Endodermal cell (in vitro differentiated cells): Measurements from ENCODE around the gene LAMA2. TPM values are rescaled to one million over a fixed set of nuclear protein-coding genes. Genes with fewer than 3 reads are reported as not detected.
A peak's percentile ranks its signal among the peaks of the same experiment; 100 is the strongest.

ENCODE experiments used
- DNase-seq: peaks from one replicate; pipeline ENCODE4 v3.0.0-alpha.2; 2017
- H3K27ac ChIP-seq: 2 replicates; pipeline ENCODE4 v1.5.1; 2013; ENCODE audit warnings: mild to moderate bottlenecking, low read depth, low read length, moderate library complexity
- H3K27me3 ChIP-seq: 2 replicates; pipeline ENCODE4 v1.6.1; 2013; ENCODE audit warnings: mild to moderate bottlenecking, low read length, moderate library complexity; ENCODE audit not compliant: insufficient read depth, control insufficient read depth, poor library complexity, severe bottlenecking
- H3K36me3 ChIP-seq: 2 replicates; pipeline ENCODE4 v1.7.0; 2013; ENCODE audit warnings: mild to moderate bottlenecking, low read length, moderate library complexity; ENCODE audit not compliant: control insufficient read depth, insufficient read depth
- H3K4me1 ChIP-seq: one replicate; pipeline ENCODE4 v1.7.0; 2013; ENCODE audit warnings: low read length; ENCODE audit not compliant: control insufficient read depth, insufficient read depth
- H3K4me3 ChIP-seq: 2 replicates; pipeline ENCODE4 v1.5.1; 2013; ENCODE audit warnings: mild to moderate bottlenecking, low read length, moderate library complexity
- H3K9ac ChIP-seq: 2 replicates; pipeline ENCODE4 v1.6.1; 2013; ENCODE audit warnings: mild to moderate bottlenecking, low read length, moderate library complexity; ENCODE audit not compliant: poor library complexity, severe bottlenecking; ENCODE audit errors: extremely low read depth
- H3K9me3 ChIP-seq: 2 replicates; pipeline ENCODE4 v1.6.1; 2013; ENCODE audit warnings: mild to moderate bottlenecking, low read length, moderate library complexity; ENCODE audit not compliant: control insufficient read depth
- H3K27ac Mint-ChIP-seq: 2 replicates; pipeline ENCODE4 v1.8.0; 2020; ENCODE audit warnings: mixed read lengths
- H3K27me3 Mint-ChIP-seq: 2 replicates; pipeline ENCODE4 v1.8.0; 2021; ENCODE audit warnings: mild to moderate bottlenecking, mixed read lengths; ENCODE audit not compliant: insufficient read depth
- H3K36me3 Mint-ChIP-seq: 2 replicates; pipeline ENCODE4 v1.8.0; 2020; ENCODE audit warnings: low read depth, mixed read lengths
- H3K4me1 Mint-ChIP-seq: 2 replicates; pipeline ENCODE4 v1.8.0; 2020; ENCODE audit warnings: mixed read lengths
- H3K4me3 Mint-ChIP-seq: 2 replicates; pipeline ENCODE4 v1.8.0; 2020; ENCODE audit warnings: mild to moderate bottlenecking, moderate library complexity, mixed read lengths
- H3K9me3 Mint-ChIP-seq: 2 replicates; pipeline ENCODE4 v1.8.0; 2020; ENCODE audit warnings: mild to moderate bottlenecking, mixed read lengths
- WGBS, 2 experiments: methylation state at CpG; one replicate each; pipeline versions ENCODE4 v1.1.5 to v1.1.7; 2013; ENCODE audit warnings: missing lambda C conversion rate in 2 of 2, mixed read lengths in 1 of 2; ENCODE audit not compliant: insufficient coverage in 1 of 2, insufficient read length in 1 of 2; 5-methylcytosine and 5-hydroxymethylcytosine counted together
- total RNA-seq, 2 donors: library from RNA; stranded (reverse); fragmentation: NEBNext Ultra II Directional in 1 of 2; extraction: Animal tissue kit (Norgen Biotek cat#: 25700) in 1 of 2; gene quantifications; 2 replicates in 1 of 2; 3 replicates in 1 of 2; pipeline ENCODE4 v1.2.1, GENCODE V29; 2021
- TF ChIP-seq, protein P1 (sequence below): fragments of 200-600 bp; sonication (generic); conservative IDR thresholded peaks from 2 replicates; pipeline ENCODE4 v1.5.0; 2021; ENCODE audit warnings: antibody characterized with exemption, mild to moderate bottlenecking

Gene LAMA2
- total RNA-seq, 2 donors from 2014 or later = 2.3 to 4.1 TPM

DNA sequence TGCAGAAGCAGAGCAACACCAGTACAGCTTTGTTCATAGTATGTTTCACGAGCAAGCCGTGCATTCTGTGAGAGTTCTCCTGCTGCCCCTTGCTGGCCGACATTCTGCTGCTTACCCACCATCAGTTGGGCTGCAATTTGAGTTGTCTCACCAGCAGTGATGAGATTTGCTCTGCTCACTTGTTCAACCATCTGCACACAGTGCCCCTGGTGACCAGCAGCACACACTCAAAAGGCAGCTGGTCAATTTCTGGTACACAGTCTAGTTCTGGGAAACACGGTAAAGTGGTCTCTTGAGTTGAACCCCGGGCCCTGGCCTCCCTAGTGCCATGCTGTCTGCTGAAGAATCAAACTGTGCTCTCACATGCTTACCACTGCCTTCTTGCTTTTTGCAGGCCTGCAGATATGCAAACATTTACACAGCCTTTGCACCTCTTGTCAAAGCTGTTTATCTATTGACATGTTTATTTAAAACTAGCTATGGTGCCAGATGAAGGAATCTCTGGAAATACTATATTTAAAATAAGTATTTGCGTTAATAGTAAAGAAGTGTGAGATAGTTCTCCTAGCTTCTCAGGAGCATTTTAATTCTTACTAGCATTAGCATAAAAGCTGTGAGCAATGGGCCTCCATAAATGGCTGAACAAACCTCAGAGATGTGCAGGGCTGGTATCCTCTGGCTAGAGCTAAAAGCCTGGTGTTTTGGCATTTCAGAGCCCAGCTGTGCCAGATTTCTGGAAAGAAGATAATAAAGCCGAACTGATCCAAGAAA, 592.7 kb downstream of the LAMA2 start:
- TF ChIP-seq, protein P1, sequence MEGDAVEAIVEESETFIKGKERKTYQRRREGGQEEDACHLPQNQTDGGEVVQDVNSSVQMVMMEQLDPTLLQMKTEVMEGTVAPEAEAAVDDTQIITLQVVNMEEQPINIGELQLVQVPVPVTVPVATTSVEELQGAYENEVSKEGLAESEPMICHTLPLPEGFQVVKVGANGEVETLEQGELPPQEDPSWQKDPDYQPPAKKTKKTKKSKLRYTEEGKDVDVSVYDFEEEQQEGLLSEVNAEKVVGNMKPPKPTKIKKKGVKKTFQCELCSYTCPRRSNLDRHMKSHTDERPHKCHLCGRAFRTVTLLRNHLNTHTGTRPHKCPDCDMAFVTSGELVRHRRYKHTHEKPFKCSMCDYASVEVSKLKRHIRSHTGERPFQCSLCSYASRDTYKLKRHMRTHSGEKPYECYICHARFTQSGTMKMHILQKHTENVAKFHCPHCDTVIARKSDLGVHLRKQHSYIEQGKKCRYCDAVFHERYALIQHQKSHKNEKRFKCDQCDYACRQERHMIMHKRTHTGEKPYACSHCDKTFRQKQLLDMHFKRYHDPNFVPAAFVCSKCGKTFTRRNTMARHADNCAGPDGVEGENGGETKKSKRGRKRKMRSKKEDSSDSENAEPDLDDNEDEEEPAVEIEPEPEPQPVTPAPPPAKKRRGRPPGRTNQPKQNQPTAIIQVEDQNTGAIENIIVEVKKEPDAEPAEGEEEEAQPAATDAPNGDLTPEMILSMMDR = peak; percentile 29
- Mint-ChIP-seq H3K27me3 (no peaks in the 10 kb centered on the region), H3K27ac (no peak overlapping the region)

DNA sequence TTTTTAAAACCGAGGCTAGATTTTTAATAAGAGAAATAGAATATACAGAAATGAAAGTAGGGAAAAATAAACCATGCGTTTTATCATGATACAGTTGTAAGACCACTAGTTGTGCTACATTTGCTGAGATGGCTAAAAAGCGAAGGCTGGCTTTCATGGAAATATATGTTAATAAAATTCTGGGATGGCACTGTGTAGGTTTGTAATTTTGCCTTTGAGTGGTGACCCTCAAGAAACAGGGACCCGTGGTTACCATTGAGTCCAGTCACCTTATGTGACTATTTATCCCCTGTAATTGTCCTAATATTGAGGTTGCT, 593.3 kb downstream of the LAMA2 start:
- H3K9me3 ChIP-seq = no peaks in the 10 kb centered on the region
- no peak overlapping the region for H3K9ac ChIP-seq
- Mint-ChIP-seq H3K27me3 (no peaks in the 10 kb centered on the region), H3K27ac (no peak overlapping the region), H3K4me3 (no peak overlapping the region), H3K9me3 (no peaks in the 10 kb centered on the region), H3K36me3 (no peaks in the 10 kb centered on the region), H3K4me1 (peaks cover 17% of the 10 kb centered on the region)
- H3K27ac ChIP-seq = no peak overlapping the region
- TF ChIP-seq, protein P1 = no peak
- no peaks in the 10 kb centered on the region for H3K4me1 ChIP-seq
- 93 to 100% methylated on average over 3 to 4 of the region's 4 CpGs for WGBS, 2 experiments
- H3K4me3 ChIP-seq = no peak overlapping the region
- DNase-seq = no peak
- no peaks in the 10 kb centered on the region for H3K36me3 ChIP-seq
- H3K27me3 ChIP-seq = no peaks in the 10 kb centered on the region

More for the DNA sequence above, 592.7 kb downstream of the LAMA2 start:
- Histone ChIP-seq H3K4me1 (no peaks in the 10 kb centered on the region), H3K27ac (no peak overlapping the region), H3K4me3 (no peak overlapping the region), H3K9ac (no peak overlapping the region), H3K36me3 (no peaks in the 10 kb centered on the region), H3K9me3 (no peaks in the 10 kb centered on the region), H3K27me3 (no peaks in the 10 kb centered on the region)
- DNase-seq = peak; percentile 61
- no peak overlapping the region for H3K4me3 Mint-ChIP-seq
- peaks cover 17% of the 10 kb centered on the region for H3K4me1 Mint-ChIP-seq
- WGBS, 2 experiments = 82% methylated on average over 6 to 7 of the region's 7 CpGs
- H3K9me3 Mint-ChIP-seq = no peaks in the 10 kb centered on the region
- no peaks in the 10 kb centered on the region for H3K36me3 Mint-ChIP-seq

DNA sequence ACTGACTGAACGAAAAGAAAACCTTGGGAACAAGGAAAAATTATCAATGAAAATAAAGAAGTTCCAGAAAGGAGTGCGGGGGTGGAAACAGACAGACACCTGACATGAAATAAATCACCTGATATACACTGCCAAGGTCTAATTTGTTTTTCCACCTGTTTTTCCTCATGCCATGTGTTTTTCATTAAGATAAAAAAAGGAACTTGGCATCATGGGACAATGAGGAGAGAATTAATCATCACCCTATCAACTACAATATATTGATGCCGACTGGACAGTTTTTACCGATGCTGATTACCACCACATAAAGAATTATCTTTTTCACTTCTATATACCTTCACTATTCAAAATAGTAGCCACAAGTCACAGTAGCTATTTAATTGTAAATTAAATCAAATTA, 593.9 kb downstream of the LAMA2 start:
- Mint-ChIP-seq H3K4me1 (peaks cover 17% of the 10 kb centered on the region), H3K27me3 (no peaks in the 10 kb centered on the region), H3K4me3 (no peak overlapping the region), H3K27ac (no peak overlapping the region), H3K9me3 (no peaks in the 10 kb centered on the region), H3K36me3 (no peaks in the 10 kb centered on the region)
- Histone ChIP-seq H3K4me1 (no peaks in the 10 kb centered on the region), H3K27me3 (no peaks in the 10 kb centered on the region), H3K4me3 (no peak overlapping the region), H3K27ac (no peak overlapping the region), H3K36me3 (no peaks in the 10 kb centered on the region), H3K9ac (no peak overlapping the region), H3K9me3 (no peaks in the 10 kb centered on the region)
- WGBS, 2 experiments = 90 to 96% methylated on average over 2 to 4 of the region's 4 CpGs
- TF ChIP-seq, protein P1 = no peak
- no peak for DNase-seq
